Cardiac fibroblast (primary cell): ENCODE results near the gene CC2D2B.
A peak's percentile ranks its signal among the peaks of the same experiment; 100 is the strongest.
"Not testable (repeated sequence)": the region's sequence is repeated elsewhere in the genome, so short reads cannot be mapped to it uniquely, and the experiment has no call there.

Experiments
- DNase-seq, 2 donors: peaks; one replicate each; pipeline versions ENCODE4 v3.0.0 to v3.0.0-alpha.2; 2010; ENCODE audit warnings: low read depth in 2 of 2
- H3K4me3 ChIP-seq, 2 donors: replicated peaks in 1 of 2; 1 replicate in 1 of 2; 2 replicates in 1 of 2; pipeline ENCODE4 v1.5.1; 2011; ENCODE audit warnings: low read depth in 2 of 2, low read length in 2 of 2, mild to moderate bottlenecking in 2 of 2, moderate library complexity in 1 of 2
- TF ChIP-seq, protein P1 (sequence below): IDR thresholded peaks from one replicate; pipeline ENCODE4 v1.5.1; 2011; ENCODE audit warnings: low read depth, mild to moderate bottlenecking, low read length, inconsistent platforms

Gene CC2D2B

DNA sequence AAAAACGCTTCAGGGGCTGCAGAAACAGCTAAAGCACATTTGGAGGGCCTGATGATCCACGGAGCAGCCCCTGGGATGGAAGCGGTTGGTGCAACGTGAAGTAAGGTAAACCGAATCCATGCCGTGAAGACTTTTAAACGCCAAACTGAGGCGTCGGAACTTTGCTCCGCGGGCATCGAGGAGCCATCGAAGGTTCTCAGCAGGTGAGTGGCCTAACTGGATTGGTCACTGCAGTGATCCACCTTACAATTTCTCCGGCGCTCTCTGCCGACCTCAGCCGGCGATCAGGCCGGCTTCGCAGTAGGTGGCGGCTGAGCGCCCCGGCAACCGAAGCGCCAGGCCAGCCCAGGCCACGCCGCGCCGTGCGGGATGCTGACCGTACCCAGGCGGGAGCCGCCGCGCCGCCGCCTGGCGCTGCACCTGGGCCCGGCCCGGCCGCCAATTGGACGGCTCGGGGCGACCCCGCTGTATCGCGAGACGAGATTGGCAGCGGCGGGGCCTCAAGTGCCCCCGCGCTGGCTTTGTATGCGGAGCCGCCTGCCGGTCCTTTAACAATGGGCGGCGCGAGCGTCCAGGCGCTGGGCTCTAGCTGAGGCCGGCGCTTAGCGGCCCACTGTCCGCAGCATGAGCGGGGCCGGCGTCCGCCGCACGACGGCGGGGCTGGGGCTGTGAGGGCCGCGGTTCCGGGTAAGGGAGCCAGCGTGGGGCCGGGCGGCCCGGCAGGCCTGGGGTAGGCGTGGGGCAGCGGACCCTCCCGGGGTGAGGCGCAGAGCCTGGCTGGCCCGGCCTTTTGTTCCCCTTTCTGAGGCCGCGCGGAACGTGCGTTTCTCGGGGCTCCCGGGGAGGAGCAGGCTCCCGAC is 135.5 kb downstream of the CC2D2B start, which contains the start of gene CCNJ:
Gene CCNJ, plus strand, starts transcription at position 551 of the 860 bp plus-strand sequence. CDS start 811 bp downstream, outside the sequence.
- H3K4me3 ChIP-seq, result peak within 1 kb of the TSS; percentile 90 to 93
- TF ChIP-seq, protein P1, sequence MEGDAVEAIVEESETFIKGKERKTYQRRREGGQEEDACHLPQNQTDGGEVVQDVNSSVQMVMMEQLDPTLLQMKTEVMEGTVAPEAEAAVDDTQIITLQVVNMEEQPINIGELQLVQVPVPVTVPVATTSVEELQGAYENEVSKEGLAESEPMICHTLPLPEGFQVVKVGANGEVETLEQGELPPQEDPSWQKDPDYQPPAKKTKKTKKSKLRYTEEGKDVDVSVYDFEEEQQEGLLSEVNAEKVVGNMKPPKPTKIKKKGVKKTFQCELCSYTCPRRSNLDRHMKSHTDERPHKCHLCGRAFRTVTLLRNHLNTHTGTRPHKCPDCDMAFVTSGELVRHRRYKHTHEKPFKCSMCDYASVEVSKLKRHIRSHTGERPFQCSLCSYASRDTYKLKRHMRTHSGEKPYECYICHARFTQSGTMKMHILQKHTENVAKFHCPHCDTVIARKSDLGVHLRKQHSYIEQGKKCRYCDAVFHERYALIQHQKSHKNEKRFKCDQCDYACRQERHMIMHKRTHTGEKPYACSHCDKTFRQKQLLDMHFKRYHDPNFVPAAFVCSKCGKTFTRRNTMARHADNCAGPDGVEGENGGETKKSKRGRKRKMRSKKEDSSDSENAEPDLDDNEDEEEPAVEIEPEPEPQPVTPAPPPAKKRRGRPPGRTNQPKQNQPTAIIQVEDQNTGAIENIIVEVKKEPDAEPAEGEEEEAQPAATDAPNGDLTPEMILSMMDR, result no peak
- peak; percentile 88 to 91 for DNase-seq

DNA sequence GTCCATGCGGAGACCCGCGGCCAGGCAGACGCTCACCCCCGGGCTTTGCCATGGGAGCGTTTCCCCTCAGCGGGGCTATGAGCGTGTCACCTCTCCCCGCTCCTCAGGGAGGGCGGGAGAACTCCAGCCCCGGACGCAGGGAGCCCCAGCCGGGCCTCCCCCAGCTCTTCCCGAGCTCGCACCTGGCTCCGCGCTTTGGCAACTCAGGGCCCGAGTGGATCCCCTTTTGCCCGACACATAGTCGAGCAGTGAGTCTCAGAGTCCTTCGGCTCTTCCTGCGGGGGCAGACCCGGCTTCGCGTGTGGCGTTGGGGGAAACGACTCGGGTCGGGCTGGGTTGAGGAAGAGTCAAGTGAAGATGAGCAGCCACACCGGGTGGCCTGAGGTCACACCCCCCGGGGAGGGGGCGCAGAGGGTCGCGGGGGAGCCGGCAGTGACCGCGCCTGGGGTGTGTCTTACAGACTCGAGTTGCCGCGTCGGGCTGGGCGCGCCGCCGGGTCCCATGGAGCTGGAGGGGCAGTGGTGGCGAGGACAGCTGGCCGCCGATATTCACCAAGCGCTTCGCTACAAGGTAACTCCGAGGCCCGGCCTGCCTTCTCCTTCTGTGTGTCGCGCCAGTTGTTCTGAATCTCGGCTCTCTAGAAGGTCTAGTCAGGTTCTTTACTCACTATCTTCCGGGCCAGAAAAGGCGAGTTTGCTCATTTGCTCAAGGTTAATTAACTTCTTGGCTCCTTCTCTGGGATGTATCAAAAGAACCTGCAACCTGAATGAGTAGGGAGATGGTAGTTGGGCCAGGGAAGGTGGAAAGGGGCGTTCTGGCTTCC is 136.3 kb downstream of the CC2D2B start:
- DNase-seq, result peak; percentile 38 to 52
- H3K4me3 ChIP-seq, result peak overlapping the region; percentile 90 to 93
- TF ChIP-seq, protein P1, result no peak

DNA sequence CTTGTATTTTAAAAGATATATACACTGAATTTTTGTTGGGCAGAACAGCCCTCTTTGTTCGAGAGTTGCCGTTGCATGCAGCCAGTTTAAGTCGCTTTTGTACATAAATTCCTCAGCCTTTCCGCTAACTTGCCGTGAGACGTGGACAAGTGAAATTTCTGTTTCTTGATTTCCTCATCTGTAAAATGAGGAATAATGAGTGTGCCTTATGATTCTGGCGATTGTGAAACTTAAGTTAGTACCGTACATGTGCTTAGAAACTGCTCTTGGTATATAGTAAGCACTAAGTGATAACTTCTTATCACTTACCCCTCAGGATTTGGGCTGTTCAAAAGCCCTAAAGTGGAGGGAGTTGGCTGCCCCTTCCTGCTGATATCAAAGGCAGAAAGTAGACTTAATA is 137.0 kb downstream of the CC2D2B start:
- peak; percentile 53 to 67 for DNase-seq
- H3K4me3 ChIP-seq, result peak overlapping the region; percentile 90 to 93
- TF ChIP-seq, protein P1, result no peak

DNA sequence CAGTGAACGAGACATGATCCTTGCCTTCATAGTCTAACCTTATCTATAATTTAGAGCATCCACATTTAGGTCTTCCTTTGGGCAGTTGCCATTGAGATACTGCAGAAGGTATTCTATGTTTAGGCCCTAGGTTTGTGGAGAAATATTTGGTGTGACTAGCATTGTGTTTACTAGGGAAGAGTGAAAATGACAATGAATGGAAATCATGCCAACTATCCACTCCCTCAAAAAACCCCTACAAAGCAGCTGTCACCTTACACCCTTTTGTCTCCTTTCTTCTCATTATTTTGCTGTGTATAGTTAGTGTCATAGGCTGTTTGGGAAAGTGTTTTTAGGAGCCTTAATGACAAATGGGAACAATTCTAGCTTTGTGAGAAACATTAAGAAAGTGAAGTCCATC is 138.8 kb downstream of the CC2D2B start:
- H3K4me3 ChIP-seq, result no peak overlapping the region
- no peak for DNase-seq
- TF ChIP-seq, protein P1, result no peak

DNA sequence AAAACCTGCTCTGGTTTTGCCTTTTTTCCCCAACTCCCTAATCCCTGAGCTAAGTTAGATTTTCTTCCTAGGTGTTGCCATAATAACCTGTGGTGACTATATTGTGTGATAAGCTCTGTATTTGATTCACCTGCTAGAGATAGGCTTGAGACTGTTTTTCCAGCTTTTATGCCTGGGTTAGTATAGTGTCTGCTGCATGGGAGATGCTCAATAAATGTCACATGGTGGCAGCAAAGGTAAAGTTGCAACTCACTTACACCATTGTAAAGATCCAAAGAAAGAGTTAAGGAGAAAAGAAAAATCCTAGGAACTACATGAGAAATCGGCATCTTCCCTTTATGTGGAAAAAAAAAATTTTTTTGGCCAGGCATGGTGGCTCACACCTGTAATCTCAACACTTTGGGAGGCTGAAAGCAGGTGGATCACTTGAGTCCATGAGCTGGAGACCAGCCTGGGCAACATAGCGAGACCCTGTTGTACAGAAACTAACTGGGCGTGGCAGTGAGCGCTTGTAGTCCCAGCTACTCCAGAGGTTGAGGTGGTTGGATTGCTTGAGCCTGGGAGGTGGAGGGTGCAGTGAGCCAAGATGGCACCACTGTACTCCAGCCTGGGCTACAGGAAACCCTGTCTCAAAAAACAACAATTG is 139.4 kb downstream of the CC2D2B start:
- H3K4me3 ChIP-seq, result no peak overlapping the region
- TF ChIP-seq, protein P1, result no peak
- DNase-seq, result peak in 1 of 2 donors; percentile 3

DNA sequence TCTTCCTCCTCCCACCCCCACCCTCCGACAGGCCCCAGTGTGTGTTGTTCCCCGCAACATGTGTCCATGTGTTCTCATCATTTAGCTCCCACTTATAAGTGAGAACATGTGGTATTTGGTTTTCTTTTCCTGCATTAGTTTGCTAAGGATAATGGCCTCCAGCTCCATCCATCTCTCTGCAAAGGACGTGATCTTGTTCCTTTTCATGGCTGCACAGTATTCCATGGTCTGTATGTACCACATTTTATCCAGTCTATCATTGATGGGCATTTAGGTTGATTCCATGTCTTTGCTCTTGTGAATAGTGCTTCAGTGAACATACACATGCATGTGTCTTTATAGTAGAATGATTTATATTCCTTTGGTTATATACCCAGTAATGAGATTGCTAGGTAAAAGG is 140.2 kb downstream of the CC2D2B start:
- DNase-seq, H3K4me3 ChIP-seq: not testable (repeated sequence)
